ENCODE measurements around the gene PDXP. TPM values are rescaled to one million over a fixed set of nuclear protein-coding genes. Genes with fewer than 3 reads are reported as not detected.
A peak's percentile ranks its signal among the peaks of the same experiment; 100 is the strongest.

PDXP gene
- total RNA-seq, 1 donor from 2014 or later: 6.1 TPM

- DNase-seq: no peak
- ATAC-seq: no peak
- peaks cover 46% of the 10 kb centered on the region for H3K4me1 ChIP-seq
These were observed 19.8 kb downstream of the PDXP start for GRCh38 chr22:37678372-37678771.

GRCh38 chr22:37679670-37680069 lies 21.1 kb downstream of the PDXP start:
- no peak for TF ChIP-seq CTCF (IDR thresholded peaks at IDR 0.05)
- Histone ChIP-seq H3K9me3 (no peaks in the 10 kb centered on the region), H3K27ac (no peak overlapping the region), H3K4me1 (peaks cover 36% of the 10 kb centered on the region), H3K36me3 (no peaks in the 10 kb centered on the region), H3K27me3 (no peaks in the 10 kb centered on the region), H3K4me3 (no peak overlapping the region)
- intact Hi-C loops (cut with DNase I): loop anchor here (10.0 kb wide), 1 partner anchor 45 kb away; the partner anchor contains the start of gene SH3BP1
- no peak for DNase-seq
- no peak for ATAC-seq

More at GRCh38 chr22:37678372-37678771, 19.8 kb downstream of the PDXP start:
- no peak overlapping the region for H3K27ac ChIP-seq
- intact Hi-C loops (cut with DNase I): no loop called here
- H3K27me3 ChIP-seq: no peaks in the 10 kb centered on the region
- no peak for TF ChIP-seq CTCF (IDR thresholded peaks at IDR 0.05)
- no peaks in the 10 kb centered on the region for H3K36me3 ChIP-seq
- H3K4me3 ChIP-seq: no peak overlapping the region
- H3K9me3 ChIP-seq: no peaks in the 10 kb centered on the region

- Histone ChIP-seq H3K9me3 (no peaks in the 10 kb centered on the region), H3K4me1 (peaks cover 30% of the 10 kb centered on the region), H3K36me3 (no peaks in the 10 kb centered on the region), H3K4me3 (no peak overlapping the region), H3K27ac (no peak overlapping the region), H3K27me3 (no peaks in the 10 kb centered on the region)
- no peak for DNase-seq
- intact Hi-C loops (cut with DNase I): loop anchor here (10.0 kb wide), 1 partner anchor 46 kb away; the partner anchor contains the start of gene SH3BP1
- no peak for TF ChIP-seq CTCF (IDR thresholded peaks at IDR 0.05)
- ATAC-seq: no peak
These were observed 21.8 kb downstream of the PDXP start for GRCh38 chr22:37680191-37680851.

GRCh38 chr22:37681001-37681424 lies 22.5 kb downstream of the PDXP start:
- H3K4me3 ChIP-seq: no peak overlapping the region
- no peak overlapping the region for H3K27ac ChIP-seq
- TF ChIP-seq CTCF (IDR thresholded peaks at IDR 0.05): no peak
- H3K4me1 ChIP-seq: peaks cover 25% of the 10 kb centered on the region
- intact Hi-C loops (cut with DNase I): loop anchor here (10.0 kb wide), 1 partner anchor 46 kb away; the partner anchor contains the start of gene SH3BP1
- H3K36me3 ChIP-seq: no peaks in the 10 kb centered on the region
- H3K27me3 ChIP-seq: no peaks in the 10 kb centered on the region
- no peaks in the 10 kb centered on the region for H3K9me3 ChIP-seq
- DNase-seq (no peak), ATAC-seq (no peak)

- Histone ChIP-seq H3K4me3 (no peak overlapping the region), H3K27ac (no peak overlapping the region), H3K36me3 (no peaks in the 10 kb centered on the region), H3K4me1 (peaks cover 19% of the 10 kb centered on the region), H3K9me3 (no peaks in the 10 kb centered on the region), H3K27me3 (no peaks in the 10 kb centered on the region)
- peak; percentile 75 for ATAC-seq
- peak; percentile 88 for TF ChIP-seq CTCF (IDR thresholded peaks at IDR 0.05)
- DNase-seq: peak; percentile 82
- intact Hi-C loops (cut with DNase I): loop anchor here (10.0 kb wide), 1 partner anchor 47 kb away; the partner anchor contains the start of gene SH3BP1
These were observed 23.1 kb downstream of the PDXP start for GRCh38 chr22:37681556-37682049.

Data from upper lobe of right lung (tissue), 1 donor.